Heart left ventricle (tissue), 16 donors: Measurements from ENCODE around the gene ASTN2. TPM values are rescaled to one million over a fixed set of nuclear protein-coding genes. Genes with fewer than 3 reads are reported as not detected.

Experiments used
- ATAC-seq, 4 donors: fragments of 200-7000 bp; cut with Tn5 transposase; one replicate each; pipeline ENCODE4 v1.9.1; 2020 to 2022; ENCODE audit warnings: moderate library complexity in 4 of 4, mild to moderate bottlenecking in 3 of 4, moderate number of reproducible peaks in 1 of 4
- DNase-seq, 5 donors: peaks; one replicate each; pipeline ENCODE4 v3.0.0-alpha.2; 2020
- H3K27ac ChIP-seq, 12 donors: fragments of 200-600 bp; sonication (generic) in 4 of 12; one replicate each; pipeline versions ENCODE4 v1.5.0 to v1.8.0; 2016 to 2022; ENCODE audit warnings: mild to moderate bottlenecking in 2 of 12
- H3K27me3 ChIP-seq, 9 donors: fragments of 200-600 bp; sonication (generic) in 2 of 9; one replicate each; pipeline versions ENCODE4 v1.5.1 to v1.8.0; 2016 to 2022; ENCODE audit warnings: mild to moderate bottlenecking in 3 of 9
- H3K36me3 ChIP-seq, 9 donors: fragments of 200-600 bp; sonication (generic) in 2 of 9; one replicate each; pipeline versions ENCODE4 v1.5.0 to v1.8.0; 2018 to 2022; ENCODE audit warnings: mild to moderate bottlenecking in 2 of 9
- H3K4me1 ChIP-seq, 12 donors: fragments of 200-600 bp; sonication (generic) in 4 of 12; one replicate each; pipeline versions ENCODE4 v1.5.0 to v1.8.0; 2016 to 2022; ENCODE audit warnings: mild to moderate bottlenecking in 3 of 12
- H3K4me3 ChIP-seq, 12 donors: fragments of 200-600 bp; sonication (generic) in 4 of 12; one replicate each; pipeline versions ENCODE4 v1.5.0 to v1.8.0; 2017 to 2022; ENCODE audit warnings: mild to moderate bottlenecking in 9 of 12, moderate library complexity in 4 of 12
- H3K9me3 ChIP-seq, 12 donors: fragments of 200-600 bp; sonication (generic) in 4 of 12; one replicate each; pipeline versions ENCODE4 v1.5.0 to v1.8.0; 2016 to 2022; ENCODE audit warnings: mild to moderate bottlenecking in 1 of 12
- CTCF ChIP-seq, 12 donors: fragments of 200-600 bp; sonication (generic) in 4 of 12; IDR thresholded peaks; one replicate each; pipeline versions ENCODE4 v1.5.0 to v1.8.0; 2018 to 2022; ENCODE audit warnings: antibody characterized with exemption in 12 of 12, mild to moderate bottlenecking in 5 of 12
- POLR2A ChIP-seq, 2 donors: fragments of 450-650 bp; IDR thresholded peaks; one replicate each; pipeline ENCODE4 v1.6.1; 2017; ENCODE audit warnings: antibody characterized with exemption in 2 of 2, mild to moderate bottlenecking in 2 of 2, moderate library complexity in 2 of 2
- whole genome bisulfite sequencing, 4 donors: extraction: QIAGEN DNeasy Blood & Tissue Kit in 2 of 4; methylation state at CpG; one replicate each; pipeline versions ENCODE4 v1.1.5 to v1.1.7; 2013 to 2018; 5-methylcytosine and 5-hydroxymethylcytosine counted together
- intact Hi-C, 10 donors: fragments of 100-400 bp; cut with DNase I; formaldehyde crosslinking; loops; one replicate each; pipeline versions ENCODE4 v1.11.1 to v1.14.2; 2022
- polyA plus RNA-seq, 2 donors: library from polyadenylated mRNA; stranded (reverse); fragments of 200-250 nt; gene quantifications; one replicate each; pipeline ENCODE4 v1.2.3, GENCODE V29; 2013
- total RNA-seq, 9 donors: library from RNA; depleted of rRNA in 2 of 9; stranded (reverse); fragments of >200 nt in 2 of 9; fragmentation: NEBNext Ultra II Directional in 3 of 9; extraction: Animal tissue kit (Norgen Biotek cat#: 25700) in 3 of 9; gene quantifications; one replicate each; pipeline versions ENCODE4 v1.1.0 to v1.2.4, GENCODE V29; 2016 to 2023
- donor health status: ischemic (EF 13 %, LVEDD 7.1; RV severe dilation, severe dysfunction).
- donor health status: healthy with polysubstance abuse.
- donor health status: DM: no; HTN: yes; CAD: no.
- donor health status: DM: no; HTN: no; CAD: no.
- donor health status: ischemic (EF 25% LVEDD 6.9; RV normal size, moderate dysfunction).
- donor health status: ischemic (EF 25% LVEDD 5.7; RV mildly dilated, moderate dysfunction).
- donor health status: healthy.
- donor health status: DM: yes; HTN: yes; CAD: no.
- donor health status: ischemic (EF 35%, LVEDD 5.7; RV mildly dilated, moderate dysfunction).
- donor health status: nonischemic (EF 11% LVEDD 7.7; RV severe dilation, severe dysfunction).
- donor health status: DM: yes; HTN: yes; CAD: no.
- donor health status: PGD.
- donor health status: ischemic (EF 29% LVEDD 5.4; RV normal size, mild dysfunction).
- donor health status: nonischemic (EF 23%, LVEDD 6.1; RV moderate dilation, normal function).

Gene ASTN2
- total and polyA plus RNA-seq, 11 donors, result 2.5 to 6.0 (median 3.5) TPM

GRCh38 chr9:117355542-117355941, 59.3 kb downstream of the ASTN2 start:
- Histone ChIP-seq H3K4me3 (no peak overlapping the region), H3K36me3 (no peaks in the 10 kb centered on the region), H3K27ac (no peak overlapping the region), H3K27me3 (peaks cover 0 to 3% (median 0%) of the 10 kb centered on the region in 9 donors), H3K4me1 (no peaks in the 10 kb centered on the region), H3K9me3 (no peaks in the 10 kb centered on the region)
- intact Hi-C loops, result no loop called here
- TF ChIP-seq POLR2A (IDR thresholded peaks at IDR 0.05), result no peak
- no peak for TF ChIP-seq CTCF (IDR thresholded peaks at IDR 0.05)
- DNase-seq (no peak), ATAC-seq (no peak)
- 52 to 60% (median 55%) methylated on average over 2 to 3 of the region's 3 CpGs for WGBS, 4 donors

GRCh38 chr9:117354997-117355396, 59.9 kb downstream of the ASTN2 start:
- TF ChIP-seq CTCF (IDR thresholded peaks at IDR 0.05) (no peak), POLR2A (IDR thresholded peaks at IDR 0.05) (no peak)
- Histone ChIP-seq H3K36me3 (no peaks in the 10 kb centered on the region), H3K27me3 (peaks cover 0 to 3% (median 0%) of the 10 kb centered on the region in 9 donors), H3K4me3 (no peak overlapping the region), H3K9me3 (no peaks in the 10 kb centered on the region), H3K4me1 (no peaks in the 10 kb centered on the region), H3K27ac (no peak overlapping the region)
- no peak for DNase-seq
- no peak for ATAC-seq
- intact Hi-C loops, result no loop called here

GRCh38 chr9:117354244-117354847, 60.5 kb downstream of the ASTN2 start:
- no peak for TF ChIP-seq CTCF (IDR thresholded peaks at IDR 0.05)
- TF ChIP-seq POLR2A (IDR thresholded peaks at IDR 0.05), result no peak
- DNase-seq (no peak), ATAC-seq (no peak)
- 63 to 77% (median 68%) methylated on average over 1 of the region's 1 CpG for WGBS, 4 donors
- peaks cover 0 to 3% (median 0%) of the 10 kb centered on the region in 9 donors for H3K27me3 ChIP-seq
- H3K36me3 ChIP-seq, result no peaks in the 10 kb centered on the region
- intact Hi-C loops, result no loop called here
- H3K4me3 ChIP-seq, result no peak overlapping the region
- no peaks in the 10 kb centered on the region for H3K4me1 ChIP-seq
- H3K27ac ChIP-seq, result no peak overlapping the region
- H3K9me3 ChIP-seq, result no peaks in the 10 kb centered on the region

- H3K4me1 ChIP-seq, result no peaks in the 10 kb centered on the region
These were observed 69.8 kb downstream of the ASTN2 start for GRCh38 chr9:117344892-117345660.

More at GRCh38 chr9:117344892-117345660, 69.8 kb downstream of the ASTN2 start:
- DNase-seq (no peak), ATAC-seq (no peak)
- no peak for TF ChIP-seq POLR2A (IDR thresholded peaks at IDR 0.05)
- H3K4me3 ChIP-seq, result no peak overlapping the region
- 34 to 47% (median 45%) methylated on average over 4 of the region's 4 CpGs for WGBS, 4 donors
- H3K27me3 ChIP-seq, result no peaks in the 10 kb centered on the region
- H3K36me3 ChIP-seq, result no peaks in the 10 kb centered on the region
- peaks cover 0 to 6% (median 0%) of the 10 kb centered on the region in 12 donors for H3K9me3 ChIP-seq
- no peak overlapping the region for H3K27ac ChIP-seq
- intact Hi-C loops, result no loop called here
